NCI-H2029 treated with DMSO at 0.1 percent for 48 hours (cell line): ENCODE results near the gene KIF16B.

ENCODE experiments used
- DNase-seq: peaks from one replicate; lab custom pipeline; 2025; lab: John Stamatoyannopoulos, UW

KIF16B gene

GRCh38 chr20:16360668-16361067 lies 212.6 kb downstream of the KIF16B start:
- no peak for DNase-seq

- DNase-seq = no peak
These were observed 219.8 kb downstream of the KIF16B start for GRCh38 chr20:16353417-16353781.

- DNase-seq = no peak
These were observed 220.4 kb downstream of the KIF16B start for GRCh38 chr20:16352751-16353416.

- DNase-seq = no peak
These were observed 220.9 kb downstream of the KIF16B start for GRCh38 chr20:16352321-16352720.

- no peak for DNase-seq
These were observed 221.8 kb downstream of the KIF16B start for GRCh38 chr20:16351415-16351814.

GRCh38 chr20:16350465-16350864 lies 222.8 kb downstream of the KIF16B start:
- DNase-seq = no peak

- no peak for DNase-seq
These were observed 223.6 kb downstream of the KIF16B start for GRCh38 chr20:16349523-16350260.

- no peak for DNase-seq
These were observed 226.3 kb downstream of the KIF16B start for GRCh38 chr20:16346956-16347355.

- DNase-seq = no peak
These were observed 235.5 kb downstream of the KIF16B start for GRCh38 chr20:16337707-16338106.

GRCh38 chr20:16327606-16328005 lies 245.6 kb downstream of the KIF16B start:
- no peak for DNase-seq

- no peak for DNase-seq
These were observed 252.0 kb downstream of the KIF16B start for GRCh38 chr20:16321291-16321690.

GRCh38 chr20:16317445-16318362 lies 255.5 kb downstream of the KIF16B start:
- no peak for DNase-seq

- DNase-seq = no peak
These were observed 256.7 kb downstream of the KIF16B start for GRCh38 chr20:16316513-16316912.

GRCh38 chr20:16314748-16315159 lies 258.5 kb downstream of the KIF16B start:
- no peak for DNase-seq

GRCh38 chr20:16314320-16314719 lies 258.9 kb downstream of the KIF16B start:
- DNase-seq = no peak

- no peak for DNase-seq
These were observed 259.3 kb downstream of the KIF16B start for GRCh38 chr20:16313917-16314316.

- DNase-seq = no peak
These were observed 260.2 kb downstream of the KIF16B start for GRCh38 chr20:16312998-16313397.

GRCh38 chr20:16311756-16312155 lies 261.5 kb downstream of the KIF16B start:
- DNase-seq = no peak

GRCh38 chr20:16308754-16309153 lies 264.5 kb downstream of the KIF16B start:
- DNase-seq = no peak

GRCh38 chr20:16302818-16303217 lies 270.4 kb downstream of the KIF16B start:
- no peak for DNase-seq

GRCh38 chr20:16301986-16302385 lies 271.3 kb downstream of the KIF16B start:
- DNase-seq = no peak

- DNase-seq = no peak
These were observed 273.4 kb downstream of the KIF16B start for GRCh38 chr20:16299897-16300296.

GRCh38 chr20:16296931-16297330 lies 276.3 kb downstream of the KIF16B start:
- DNase-seq = no peak
